Measurements from ENCODE around the gene PLTP. TPM values are rescaled to one million over a fixed set of nuclear protein-coding genes. Genes with fewer than 3 reads are reported as not detected.

The PLTP gene
- total and polyA plus RNA-seq, 2 of the 13 experiments (the other 11 are each of a cell fraction or from before 2014, with no cell fraction given): 16.9 to 28.6 TPM

GRCh38 chr20:45911486-45912343 is at the start of gene PLTP (continued):
- TF ChIP-seq KAT7 (CRISPR knock-in tag; IDR thresholded peaks at IDR 0.05; ENCODE audit: borderline replicate concordance) (no peak), ZBTB2 (CRISPR knock-in tag; IDR thresholded peaks at IDR 0.05; ENCODE audit: low read depth) (0 out of 2 replicates have a peak, but pooled peaks have one; percentile 37), REST (IDR thresholded peaks at IDR 0.05; ENCODE audit: borderline replicate concordance in 1 of 2, low read depth in 1 of 2, low read length in 2 of 2) (no peak), ATF1 (CRISPR knock-in tag; IDR thresholded peaks at IDR 0.05) (no peak), ZSCAN21 (CRISPR knock-in tag; IDR thresholded peaks at IDR 0.05; ENCODE audit: borderline replicate concordance) (peak; percentile 35; the same call in 1 of the 2 replicates), ZNF776 (CRISPR knock-in tag; IDR thresholded peaks at IDR 0.05) (no peak), ZBTB34 (CRISPR knock-in tag; IDR thresholded peaks at IDR 0.05) (no peak), POGZ (CRISPR knock-in tag; IDR thresholded peaks at IDR 0.05) (no peak; the same call in 1 of the 2 replicates), TFE3 (CRISPR knock-in tag; IDR thresholded peaks at IDR 0.05) (peak; percentile 15; the same call in 1 of the 2 replicates), CCAR2 (optimal IDR thresholded peaks at IDR 0.05; ENCODE audit: low read depth, low read length) (no peak)

Measured in HepG2 (cell line).